Esophagus squamous epithelium (tissue), 5 donors: ENCODE measurements around the gene CLDN25. TPM values are rescaled to one million over a fixed set of nuclear protein-coding genes. Genes with fewer than 3 reads are reported as not detected.
A peak's percentile ranks its signal among the peaks of the same experiment; 100 is the strongest.
"Not testable (repeated sequence)": the region's sequence is repeated elsewhere in the genome, so short reads cannot be mapped to it uniquely, and the experiment has no call there.

Experiments
- DNase-seq: peaks from one replicate; lab custom pipeline; 2025; lab: John Stamatoyannopoulos, UW
- H3K27ac ChIP-seq, 4 donors: fragments of 200-600 bp; sonication (generic); one replicate each; pipeline ENCODE4 v1.5.1; 2016 to 2019; ENCODE audit warnings: mild to moderate bottlenecking in 1 of 4
- H3K27me3 ChIP-seq, 4 donors: fragments of 200-600 bp; sonication (generic); 1 replicate in 3 of 4; 2 replicates in 1 of 4; pipeline versions ENCODE4 v1.5.1 to v1.6.0; 2017 to 2021; ENCODE audit warnings: antibody characterized with exemption in 1 of 4
- H3K36me3 ChIP-seq, 3 donors: fragments of 200-600 bp; sonication (generic); one replicate each; pipeline ENCODE4 v1.5.1; 2016 to 2019
- H3K4me1 ChIP-seq, 3 donors: fragments of 200-600 bp; sonication (generic); one replicate each; pipeline ENCODE4 v1.5.1; 2017 to 2019
- H3K4me3 ChIP-seq, 4 donors: fragments of 200-600 bp; sonication (generic); 1 replicate in 3 of 4; 2 replicates in 1 of 4; pipeline ENCODE4 v1.5.1; 2016 to 2019; ENCODE audit warnings: mild to moderate bottlenecking in 2 of 4, moderate library complexity in 1 of 4
- H3K9me3 ChIP-seq, 3 donors: fragments of 200-600 bp; sonication (generic); one replicate each; pipeline ENCODE4 v1.5.1; 2016 to 2019
- CTCF ChIP-seq, 6 experiments: fragments of 450-650 bp in 4 of 6; fragments of 200-600 bp in 2 of 6; sonication (generic) in 2 of 6; IDR thresholded peaks; one replicate each; pipeline ENCODE4 v1.5.1; 2016 to 2019; ENCODE audit warnings: antibody characterized with exemption in 6 of 6, mild to moderate bottlenecking in 4 of 6, moderate library complexity in 4 of 6
- POLR2A ChIP-seq, 4 donors: fragments of 450-650 bp; IDR thresholded peaks; one replicate each; pipeline ENCODE4 v1.6.1; 2017; ENCODE audit warnings: antibody characterized with exemption in 4 of 4, mild to moderate bottlenecking in 4 of 4, moderate library complexity in 3 of 4
- WGBS, 2 donors: methylation state at CpG; one replicate each; pipeline ENCODE4 v1.1.5; 2018; 5-methylcytosine and 5-hydroxymethylcytosine counted together
- intact Hi-C: fragments of 100-400 bp; cut with DNase I; formaldehyde crosslinking; loops from one replicate; pipeline ENCODE4 v1.15.0; 2022
- total RNA-seq, 4 donors: library from RNA; depleted of rRNA; stranded (reverse); fragments of >200 nt; gene quantifications; one replicate each; pipeline ENCODE4 v1.1.0, GENCODE V29; 2016
- donor health status: DM: yes; HTN: yes; CAD: no.

CLDN25 gene
- total RNA-seq, 4 donors from 2014 or later = not detected

- no peak overlapping the region for H3K27ac ChIP-seq
- TF ChIP-seq CTCF (IDR thresholded peaks at IDR 0.05) (no peak), POLR2A (IDR thresholded peaks at IDR 0.05) (no peak)
- H3K36me3 ChIP-seq = no peaks in the 10 kb centered on the region
- 31 to 33% methylated on average over 1 of the region's 1 CpG for WGBS, 2 donors
- peaks cover 0 to 35% (median 8%) of the 10 kb centered on the region in 3 donors for H3K4me1 ChIP-seq
- no peak for DNase-seq
- intact Hi-C loops = no loop called here
- no peaks in the 10 kb centered on the region for H3K9me3 ChIP-seq
- no peak overlapping the region for H3K4me3 ChIP-seq
- H3K27me3 ChIP-seq = peaks cover 0 to 7% (median 0%) of the 10 kb centered on the region in 4 donors
Measured at GRCh38 chr11:113782134-113782533, 2.5 kb downstream of the CLDN25 start.

GRCh38 chr11:113789016-113789415 lies 9.4 kb downstream of the CLDN25 start:
- DNase-seq, intact Hi-C loops, H3K4me1 ChIP-seq, H3K27ac ChIP-seq, H3K4me3 ChIP-seq, H3K36me3 ChIP-seq, H3K9me3 ChIP-seq: not testable (repeated sequence)
- 80 to 91% methylated on average over 16 to 19 of the region's 22 CpGs for WGBS, 2 donors
- peaks cover 0 to 28% (median 0%) of the 10 kb centered on the region in 4 donors for H3K27me3 ChIP-seq

DNA sequence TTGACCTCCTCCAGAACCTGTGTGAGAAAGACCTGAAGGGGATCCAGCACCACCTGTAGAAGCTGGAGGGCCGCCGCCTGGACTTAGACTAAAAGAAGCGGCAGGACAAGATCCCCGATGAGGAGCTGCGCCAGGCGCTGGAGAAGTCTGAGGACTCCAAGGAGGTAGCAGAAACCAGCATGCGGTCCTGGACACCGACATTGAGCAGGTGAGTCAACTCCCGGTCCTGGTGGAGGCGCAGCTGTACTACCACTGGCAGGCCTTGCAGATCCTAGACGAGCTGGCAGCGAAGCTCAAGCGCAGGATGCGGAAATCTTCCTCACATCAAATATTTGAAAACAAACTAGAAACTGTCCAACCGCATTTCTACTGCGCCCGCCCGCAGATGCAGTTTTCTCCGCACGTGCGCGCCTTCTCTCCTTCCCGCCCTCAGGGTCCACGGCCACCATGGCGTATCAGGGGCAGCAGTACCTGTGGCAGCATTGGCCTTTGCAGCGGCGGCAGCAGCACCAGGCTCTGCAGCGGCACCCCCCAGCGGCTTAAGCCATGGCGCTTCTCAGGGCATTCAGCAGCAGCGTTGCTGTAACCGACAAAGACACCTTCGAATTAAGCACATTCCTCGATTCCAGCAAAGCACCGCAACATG lies 10.2 kb downstream of the CLDN25 start:
- H3K4me1 ChIP-seq = no peaks in the 10 kb centered on the region
- DNase-seq = no peak
- H3K4me3 ChIP-seq = no peak overlapping the region
- 86 to 95% methylated on average over 18 to 34 of the region's 35 CpGs for WGBS, 2 donors
- intact Hi-C loops = no loop called here
- no peak overlapping the region for H3K27ac ChIP-seq
- no peak for TF ChIP-seq CTCF (IDR thresholded peaks at IDR 0.05)
- TF ChIP-seq POLR2A (IDR thresholded peaks at IDR 0.05) = no peak
- H3K36me3 ChIP-seq = no peaks in the 10 kb centered on the region
- no peaks in the 10 kb centered on the region for H3K9me3 ChIP-seq
- H3K27me3 ChIP-seq = peaks cover 0 to 28% (median 0%) of the 10 kb centered on the region in 4 donors

DNA sequence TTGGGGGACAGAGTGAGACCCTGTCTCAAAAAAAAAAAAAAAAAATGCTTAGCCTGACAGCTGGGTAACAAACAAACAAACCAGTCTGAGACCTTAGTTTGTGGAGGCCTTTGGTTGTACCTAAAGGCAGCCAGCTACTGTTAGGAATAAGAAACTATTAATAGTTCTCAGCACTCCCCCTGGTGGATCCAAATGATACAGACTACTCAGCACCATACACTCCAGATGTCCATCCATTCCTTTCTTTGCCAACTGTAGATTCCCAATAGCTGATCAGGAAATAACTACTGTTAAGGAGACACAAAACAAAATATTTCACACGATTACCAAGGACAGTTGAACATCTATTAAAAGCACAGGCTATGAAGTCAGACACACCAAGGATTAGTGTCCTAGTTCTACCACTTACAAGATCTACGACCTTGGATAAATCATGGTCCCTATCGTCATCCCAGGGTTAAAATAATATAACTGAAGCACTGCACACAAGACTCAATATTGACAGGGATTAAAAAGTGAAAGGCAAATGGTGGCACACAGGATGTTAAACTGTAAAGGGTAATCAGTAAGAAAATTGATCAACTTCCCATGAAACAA lies 17.2 kb downstream of the CLDN25 start:
- 52 to 73% methylated on average over 3 of the region's 3 CpGs for WGBS, 2 donors
- intact Hi-C loops = no loop called here

GRCh38 chr11:113802621-113803020 lies 23.0 kb downstream of the CLDN25 start:
- H3K4me3 ChIP-seq = no peak overlapping the region
- peaks cover 0 to 96% (median 2%) of the 10 kb centered on the region in 3 donors for H3K36me3 ChIP-seq
- no peak overlapping the region for H3K27ac ChIP-seq
- DNase-seq = no peak
- intact Hi-C loops = no loop called here
- H3K4me1 ChIP-seq = no peaks in the 10 kb centered on the region
- H3K9me3 ChIP-seq = no peaks in the 10 kb centered on the region
- H3K27me3 ChIP-seq = no peaks in the 10 kb centered on the region
- TF ChIP-seq POLR2A (IDR thresholded peaks at IDR 0.05) = no peak
- TF ChIP-seq CTCF (IDR thresholded peaks at IDR 0.05) = no peak

More for the DNA sequence above, 17.2 kb downstream of the CLDN25 start:
- no peaks in the 10 kb centered on the region for H3K27me3 ChIP-seq
- no peak overlapping the region for H3K27ac ChIP-seq
- H3K4me3 ChIP-seq = no peak overlapping the region
- DNase-seq = no peak
- peaks cover 0 to 44% (median 0%) of the 10 kb centered on the region in 3 donors for H3K36me3 ChIP-seq
- TF ChIP-seq POLR2A (IDR thresholded peaks at IDR 0.05) (no peak), CTCF (IDR thresholded peaks at IDR 0.05) (peak in 5 of 6 experiments; percentile 39 to 73 (median 63))
- no peaks in the 10 kb centered on the region for H3K4me1 ChIP-seq
- no peaks in the 10 kb centered on the region for H3K9me3 ChIP-seq
